Adipose tissue (tissue), 3 donors: ENCODE measurements around the gene NAA40. TPM values are rescaled to one million over a fixed set of nuclear protein-coding genes. Genes with fewer than 3 reads are reported as not detected.
"Not testable (repeated sequence)": the region's sequence is repeated elsewhere in the genome, so short reads cannot be mapped to it uniquely, and the experiment has no call there.

Source experiments
- H3K27ac ChIP-seq: one replicate; pipeline ENCODE4 v1.5.1; 2013; ENCODE audit warnings: low read depth, low read length
- WGBS, 3 donors: extraction: QIAGEN DNeasy Blood & Tissue Kit; methylation state at CpG; one replicate each; pipeline ENCODE4 v1.1.7; 2013; 5-methylcytosine and 5-hydroxymethylcytosine counted together
- polyA plus RNA-seq, 3 donors: library from polyadenylated mRNA; stranded (reverse); fragments of 200-250 nt; gene quantifications; one replicate each; pipeline ENCODE4 v1.2.3, GENCODE V29; 2013
- donor health status: healthy with polysubstance abuse.
- donor health status: Bipolar disorder and iron deficiency.
- donor health status: healthy.

NAA40 gene
- polyA plus RNA-seq, 3 donors, result 6.7 to 13.9 (median 7.6) TPM

GRCh38 chr11:63969461-63969860 is 30.7 kb downstream of the NAA40 start:
- no peak overlapping the region for H3K27ac ChIP-seq
- 65 to 85% (median 78%) methylated on average over 2 of the region's 2 CpGs for WGBS, 3 donors

GRCh38 chr11:63970902-63971301 is 32.1 kb downstream of the NAA40 start:
- no peak overlapping the region for H3K27ac ChIP-seq
- WGBS, 3 donors, result 60 to 71% (median 67%) methylated on average over 5 of the region's 5 CpGs

GRCh38 chr11:63973912-63974258 is 35.1 kb downstream of the NAA40 start:
- WGBS, 3 donors, result 61 to 68% (median 62%) methylated on average over 18 of the region's 18 CpGs
- not testable (repeated sequence) for H3K27ac ChIP-seq

- 0 to 1% (median 0%) methylated on average over 66 to 67 of the region's 67 CpGs for whole genome bisulfite sequencing, 3 donors
- H3K27ac ChIP-seq, result peak within 1 kb of the TSS; percentile 82
Observed at GRCh38 chr11:63974259-63975143, 35.7 kb downstream of the NAA40 start, which contains the start of gene COX8A. Gene COX8A (plus strand): TSS chr11:63974620. CDS start chr11:63974681, 61 bp downstream.

- WGBS, 3 donors, result 68 to 81% (median 78%) methylated on average over 10 of the region's 10 CpGs
- H3K27ac ChIP-seq, result no peak overlapping the region
Observed at GRCh38 chr11:63978551-63979239, 39.9 kb downstream of the NAA40 start.

GRCh38 chr11:63979426-63979825 is 40.6 kb downstream of the NAA40 start:
- H3K27ac ChIP-seq, result no peak overlapping the region
- WGBS, 3 donors, result 79 to 91% (median 84%) methylated on average over 5 of the region's 5 CpGs

- 0 to 1% (median 0%) methylated on average over 18 of the region's 18 CpGs for WGBS, 3 donors
- peak overlapping the region; percentile 11 for H3K27ac ChIP-seq
Observed at GRCh38 chr11:63985812-63986155, 47.0 kb downstream of the NAA40 start.

- 0 to 1% (median 1%) methylated on average over 45 to 63 of the region's 63 CpGs for WGBS, 3 donors
Observed at GRCh38 chr11:63986156-63986931, 47.5 kb downstream of the NAA40 start, which contains the start of gene OTUB1. Gene OTUB1 (plus strand): TSS chr11:63986438. CDS start chr11:63986457, 19 bp downstream.

GRCh38 chr11:63986932-63987513 is 48.2 kb downstream of the NAA40 start:
- H3K27ac ChIP-seq, result no peak overlapping the region
- 27 to 42% (median 34%) methylated on average over 25 of the region's 25 CpGs for WGBS, 3 donors

More at GRCh38 chr11:63986156-63986931, 47.5 kb downstream of the NAA40 start, which contains the start of gene OTUB1:
- H3K27ac ChIP-seq, result peak within 1 kb of the TSS; percentile 11

GRCh38 chr11:63991558-63991957 is 52.8 kb downstream of the NAA40 start:
- no peak overlapping the region for H3K27ac ChIP-seq
- 92 to 94% (median 92%) methylated on average over 10 of the region's 10 CpGs for WGBS, 3 donors

GRCh38 chr11:63993100-63993499 is 54.3 kb downstream of the NAA40 start:
- 91 to 94% (median 92%) methylated on average over 5 of the region's 5 CpGs for WGBS, 3 donors
- H3K27ac ChIP-seq, result no peak overlapping the region

GRCh38 chr11:63993993-63994392 is 55.2 kb downstream of the NAA40 start:
- no peak overlapping the region for H3K27ac ChIP-seq
- 66 to 77% (median 66%) methylated on average over 6 of the region's 6 CpGs for WGBS, 3 donors

- no peak overlapping the region for H3K27ac ChIP-seq
- 90 to 94% (median 92%) methylated on average over 18 of the region's 18 CpGs for WGBS, 3 donors
Observed at GRCh38 chr11:63996512-63996911, 57.7 kb downstream of the NAA40 start.

- WGBS, 3 donors, result 92 to 93% (median 93%) methylated on average over 27 of the region's 27 CpGs
- H3K27ac ChIP-seq, result no peak overlapping the region
Observed at GRCh38 chr11:63997104-63997700, 58.4 kb downstream of the NAA40 start.

GRCh38 chr11:63997801-63998337 is 59.1 kb downstream of the NAA40 start:
- 74 to 79% (median 77%) methylated on average over 11 of the region's 11 CpGs for WGBS, 3 donors
- no peak overlapping the region for H3K27ac ChIP-seq

GRCh38 chr11:63998558-63999348 is 60.0 kb downstream of the NAA40 start:
- no peak overlapping the region for H3K27ac ChIP-seq
- 62 to 89% (median 67%) methylated on average over 37 to 54 of the region's 54 CpGs for WGBS, 3 donors
